Activated CD4-positive, alpha-beta T cell treated with anti-CD3 and anti-CD28 coated beads for 36 hours (primary cell): Measurements from ENCODE around the gene ROR1. TPM values are rescaled to one million over a fixed set of nuclear protein-coding genes. Genes with fewer than 3 reads are reported as not detected.

Experiments used
- ATAC-seq: fragments of 200-7000 bp; cut with Tn5 transposase; one replicate; pipeline ENCODE4 v1.10.0; 2021; ENCODE audit warnings: mild to moderate bottlenecking, moderate library complexity
- CTCF ChIA-PET: fragments of 350-600 bp; sonication (Branson Sonifier 250); formaldehyde crosslinking; loops from one replicate; lab custom pipeline; 2021; ENCODE audit warnings: antibody characterized with exemption; lab: Charles Lee
- POLR2A ChIA-PET: fragments of 350-600 bp; sonication (Branson Sonifier 250); formaldehyde crosslinking; loops from one replicate; lab custom pipeline; 2021; ENCODE audit warnings: antibody characterized with exemption, inconsistent platforms; lab: Charles Lee
- DNase-seq: peaks from one replicate; pipeline ENCODE4 v3.0.0-alpha.2; 2020
- H3K27ac Mint-ChIP-seq: one replicate; pipeline ENCODE4 v1.8.0; 2021; ENCODE audit warnings: mixed read lengths
- H3K27me3 Mint-ChIP-seq: one replicate; pipeline ENCODE4 v1.8.0; 2021; ENCODE audit warnings: mixed read lengths
- H3K36me3 Mint-ChIP-seq: one replicate; pipeline ENCODE4 v1.8.0; 2021; ENCODE audit warnings: low read depth, mixed read lengths
- H3K4me1 Mint-ChIP-seq: one replicate; pipeline ENCODE4 v1.8.0; 2021; ENCODE audit warnings: mixed read lengths
- H3K4me3 Mint-ChIP-seq: one replicate; pipeline ENCODE4 v1.8.0; 2021; ENCODE audit warnings: mild to moderate bottlenecking, moderate library complexity, mixed read lengths
- H3K9me3 Mint-ChIP-seq: one replicate; pipeline ENCODE4 v1.8.0; 2021; ENCODE audit warnings: low read depth, mixed read lengths
- intact Hi-C, 2 experiments: fragments of 100-400 bp; cut with DNase I in 1 of 2; cut with micrococcal nuclease in 1 of 2; formaldehyde crosslinking; loops; one replicate each; pipeline versions ENCODE4 v1.14.2 to v1.15.1; 2022 to 2024; cut with DNase I, micrococcal nuclease
- total RNA-seq, 2 experiments: library from RNA; stranded (reverse); gene quantifications; one replicate each; pipeline ENCODE4 v1.2.3, GENCODE V29; 2021

The ROR1 gene
- total RNA-seq, 2 experiments from 2014 or later = 0.21 TPM; not detected in 1

DNA sequence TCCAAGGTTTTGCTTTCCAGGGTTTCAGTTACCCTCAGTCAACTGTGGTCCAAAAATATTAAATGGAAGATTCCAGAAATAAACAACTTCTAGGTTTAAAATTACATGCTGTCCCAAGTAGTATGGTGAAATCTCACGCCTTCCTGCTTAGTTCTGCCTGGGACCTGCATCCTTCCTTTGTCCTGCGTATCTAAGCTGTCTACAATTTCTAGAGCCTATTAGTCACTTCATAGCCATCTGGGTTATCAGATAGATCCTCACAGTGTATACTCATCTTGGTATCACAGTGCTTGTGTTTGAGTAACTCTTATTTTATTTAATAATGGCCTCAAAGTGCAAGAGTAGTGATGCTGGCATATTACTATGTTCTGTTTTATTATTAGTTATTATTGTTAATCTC lies 157.7 kb downstream of the ROR1 start:
- H3K27ac Mint-ChIP-seq = no peak overlapping the region
- ChIA-PET CTCF (no interaction called here), POLR2A (no interaction called here)
- no peaks in the 10 kb centered on the region for H3K36me3 Mint-ChIP-seq
- ATAC-seq = no peak
- H3K9me3 Mint-ChIP-seq = no peaks in the 10 kb centered on the region
- H3K27me3 Mint-ChIP-seq = no peaks in the 10 kb centered on the region
- no peak overlapping the region for H3K4me3 Mint-ChIP-seq
- DNase-seq = no peak
- intact Hi-C loops = loop anchor here in 1 of 2 experiments (10.0 kb wide), 1 partner anchor 313 kb away; no protein-coding TSS in a partner anchor
- no peaks in the 10 kb centered on the region for H3K4me1 Mint-ChIP-seq

DNA sequence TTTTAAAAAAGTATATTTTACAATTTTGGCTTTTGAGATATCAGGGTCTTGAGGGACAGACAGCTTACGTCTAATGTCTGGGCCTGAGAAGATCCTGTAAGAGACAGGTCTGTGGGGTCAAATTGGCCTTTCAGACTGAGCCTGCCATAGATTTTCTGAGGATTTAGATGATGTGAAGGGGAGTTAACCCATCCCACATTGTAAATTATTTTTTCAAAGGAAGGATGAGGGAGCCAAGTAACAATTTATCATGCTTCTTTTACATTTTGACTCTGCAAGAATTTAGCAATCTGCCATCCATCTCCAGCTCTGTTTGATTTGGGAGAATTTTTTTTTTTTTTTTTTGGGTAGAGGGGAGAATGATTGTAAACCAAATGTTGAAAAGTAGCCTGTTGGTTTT lies 160.9 kb downstream of the ROR1 start:
- H3K4me3 Mint-ChIP-seq = no peak overlapping the region
- no peaks in the 10 kb centered on the region for H3K9me3 Mint-ChIP-seq
- ChIA-PET POLR2A (no interaction called here), CTCF (interaction anchor here (1.3 to 2.0 kb wide), 2 partner anchors 17 to 203 kb away, joined by 5 to 8 read pairs; no protein-coding TSS in a partner anchor)
- no peaks in the 10 kb centered on the region for H3K27me3 Mint-ChIP-seq
- DNase-seq (no peak), ATAC-seq (no peak)
- intact Hi-C loops = loop anchor here in 1 of 2 experiments (10.0 kb wide), 1 partner anchor 310 kb away; no protein-coding TSS in a partner anchor
- no peaks in the 10 kb centered on the region for H3K36me3 Mint-ChIP-seq
- no peak overlapping the region for H3K27ac Mint-ChIP-seq
- no peaks in the 10 kb centered on the region for H3K4me1 Mint-ChIP-seq

GRCh38 chr1:63935143-63935542 lies 161.3 kb downstream of the ROR1 start:
- ChIA-PET CTCF (interaction anchor here (1.0 to 2.0 kb wide), 3 partner anchors 17 to 202 kb away, joined by 5 to 8 read pairs (median 5); no protein-coding TSS in a partner anchor), POLR2A (no interaction called here)
- DNase-seq (no peak), ATAC-seq (no peak)
- H3K4me1 Mint-ChIP-seq = no peaks in the 10 kb centered on the region
- intact Hi-C loops = loop anchor here in 1 of 2 experiments (10.0 kb wide), 1 partner anchor 310 kb away; no protein-coding TSS in a partner anchor
- H3K36me3 Mint-ChIP-seq = no peaks in the 10 kb centered on the region
- H3K27ac Mint-ChIP-seq = no peak overlapping the region
- H3K4me3 Mint-ChIP-seq = no peak overlapping the region
- H3K27me3 Mint-ChIP-seq = no peaks in the 10 kb centered on the region
- H3K9me3 Mint-ChIP-seq = no peaks in the 10 kb centered on the region

DNA sequence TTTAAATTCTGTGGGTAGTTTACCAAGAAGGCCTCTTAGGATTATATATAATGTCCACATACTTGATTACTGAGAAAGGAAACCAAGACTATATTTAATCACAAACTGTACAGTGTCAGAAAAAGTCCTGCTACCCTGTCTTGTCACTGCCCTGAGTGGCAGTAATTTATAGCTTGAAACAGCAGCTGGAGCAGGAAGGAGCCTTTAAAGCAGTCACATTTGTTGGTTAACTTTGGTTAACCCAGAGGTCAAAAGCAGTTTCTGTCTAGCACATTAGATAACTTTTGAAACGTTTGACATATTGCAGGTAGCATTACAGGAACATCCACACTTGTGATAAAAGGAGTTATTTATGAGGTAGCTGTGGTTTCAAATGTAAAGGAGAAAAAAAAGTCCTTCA lies 161.7 kb downstream of the ROR1 start:
- intact Hi-C loops = loop anchor here in 1 of 2 experiments (10.0 kb wide), 1 partner anchor 309 kb away; no protein-coding TSS in a partner anchor
- no peak for DNase-seq
- H3K36me3 Mint-ChIP-seq = no peaks in the 10 kb centered on the region
- ATAC-seq = no peak
- H3K4me1 Mint-ChIP-seq = no peaks in the 10 kb centered on the region
- ChIA-PET CTCF (interaction anchor here (0.6 to 2.0 kb wide), 4 partner anchors 18 to 202 kb away, joined by 4 to 8 read pairs (median 5); no protein-coding TSS in a partner anchor), POLR2A (no interaction called here)
- H3K27me3 Mint-ChIP-seq = no peaks in the 10 kb centered on the region
- H3K9me3 Mint-ChIP-seq = no peaks in the 10 kb centered on the region
- H3K4me3 Mint-ChIP-seq = no peak overlapping the region
- H3K27ac Mint-ChIP-seq = no peak overlapping the region

DNA sequence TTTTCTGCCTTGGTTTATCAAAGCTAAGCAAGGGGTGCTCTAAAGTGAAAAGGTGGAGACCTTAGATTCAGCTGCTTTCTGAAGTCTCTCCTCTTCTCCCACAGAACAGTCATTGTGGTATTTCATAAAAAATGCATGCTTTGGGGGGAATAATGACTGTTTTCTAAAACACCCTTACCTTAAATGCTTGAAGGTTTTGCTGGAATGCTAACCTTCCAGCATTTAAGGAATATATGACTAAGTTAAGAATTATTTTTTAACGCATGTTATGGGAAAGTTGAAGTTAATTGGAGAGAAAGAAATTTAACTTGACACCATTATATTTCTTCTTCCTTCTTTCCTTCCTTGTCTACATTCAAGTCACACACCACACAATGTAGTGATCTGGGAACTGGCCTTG lies 162.5 kb downstream of the ROR1 start:
- Mint-ChIP-seq H3K9me3 (no peaks in the 10 kb centered on the region), H3K36me3 (no peaks in the 10 kb centered on the region), H3K4me3 (no peak overlapping the region), H3K4me1 (no peaks in the 10 kb centered on the region), H3K27ac (no peak overlapping the region), H3K27me3 (no peaks in the 10 kb centered on the region)
- CTCF ChIA-PET = interaction anchor here (0.6 to 2.0 kb wide), 2 partner anchors 178 to 201 kb away, joined by 4 to 8 read pairs; no protein-coding TSS in a partner anchor
- DNase-seq (no peak), ATAC-seq (no peak)
- POLR2A ChIA-PET = no interaction called here
- intact Hi-C loops = loop anchor here in 1 of 2 experiments (10.0 kb wide), 1 partner anchor 309 kb away; no protein-coding TSS in a partner anchor

- CTCF ChIA-PET = no interaction called here
- no peaks in the 10 kb centered on the region for H3K9me3 Mint-ChIP-seq
These were observed 163.0 kb downstream of the ROR1 start for GRCh38 chr1:63936801-63937200.

DNA sequence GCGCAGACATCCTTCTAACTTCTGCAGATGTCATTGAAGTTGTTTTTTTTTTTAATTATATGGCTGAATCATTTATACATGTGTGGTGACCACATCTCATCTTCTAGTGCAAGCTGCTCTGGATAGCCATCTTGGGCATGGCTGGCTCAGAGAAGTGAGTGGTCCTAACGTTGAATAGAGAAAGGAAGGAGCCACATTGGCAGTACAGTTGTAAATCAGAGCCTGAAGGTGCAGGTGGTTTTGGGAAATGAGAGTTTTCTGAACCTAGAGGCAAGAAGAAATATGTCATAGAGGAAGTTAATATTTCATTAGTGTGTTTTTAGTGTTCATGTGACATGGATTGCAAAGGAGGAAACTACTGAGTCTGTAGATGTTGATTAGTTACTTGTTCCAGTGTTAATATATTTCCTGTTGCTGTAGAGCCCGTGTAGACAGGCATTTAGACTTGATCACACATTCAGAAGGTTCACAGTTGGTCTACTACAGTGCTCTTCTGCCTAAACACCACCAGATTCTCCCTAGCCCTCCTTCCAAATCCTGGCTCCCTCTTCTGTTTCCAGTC lies 163.7 kb downstream of the ROR1 start:
- ATAC-seq (no peak), DNase-seq (no peak)
- no peaks in the 10 kb centered on the region for H3K4me1 Mint-ChIP-seq
- ChIA-PET POLR2A (no interaction called here), CTCF (no interaction called here)
- no peaks in the 10 kb centered on the region for H3K9me3 Mint-ChIP-seq
- H3K27ac Mint-ChIP-seq = no peak overlapping the region
- no peaks in the 10 kb centered on the region for H3K36me3 Mint-ChIP-seq
- no peak overlapping the region for H3K4me3 Mint-ChIP-seq
- H3K27me3 Mint-ChIP-seq = no peaks in the 10 kb centered on the region
- intact Hi-C loops = loop anchor here in 1 of 2 experiments (10.0 kb wide), 1 partner anchor 307 kb away; no protein-coding TSS in a partner anchor

More at GRCh38 chr1:63936801-63937200, 163.0 kb downstream of the ROR1 start:
- Mint-ChIP-seq H3K36me3 (no peaks in the 10 kb centered on the region), H3K27ac (no peak overlapping the region), H3K4me1 (no peaks in the 10 kb centered on the region), H3K4me3 (no peak overlapping the region), H3K27me3 (no peaks in the 10 kb centered on the region)
- ATAC-seq = no peak
- intact Hi-C loops = loop anchor here in 1 of 2 experiments (10.0 kb wide), 1 partner anchor 308 kb away; no protein-coding TSS in a partner anchor
- DNase-seq = no peak
- POLR2A ChIA-PET = no interaction called here

DNA sequence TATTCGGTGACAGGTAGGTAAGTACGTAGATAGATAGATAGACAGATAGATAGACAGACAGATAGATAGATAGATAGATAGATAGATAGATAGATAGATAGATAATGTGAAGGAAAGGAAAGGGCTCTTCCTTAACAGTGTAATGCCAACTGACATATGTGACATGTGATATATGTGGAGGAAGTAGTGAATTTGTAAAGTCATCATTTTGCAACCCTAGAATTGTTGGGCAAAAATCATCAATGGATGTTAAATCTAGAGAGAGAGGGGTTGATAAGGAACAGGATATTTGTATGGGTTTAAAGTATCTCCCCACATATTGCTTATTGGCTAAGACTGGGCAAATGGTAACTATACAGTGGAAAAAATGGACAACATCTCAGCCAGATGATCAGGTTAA lies 166.6 kb downstream of the ROR1 start:
- Mint-ChIP-seq H3K4me1 (no peaks in the 10 kb centered on the region), H3K9me3 (no peaks in the 10 kb centered on the region), H3K36me3 (no peaks in the 10 kb centered on the region), H3K27me3 (no peaks in the 10 kb centered on the region), H3K27ac (no peak overlapping the region), H3K4me3 (no peak overlapping the region)
- intact Hi-C loops = no loop called here
- ATAC-seq = no peak
- no peak for DNase-seq
- ChIA-PET POLR2A (no interaction called here), CTCF (no interaction called here)

GRCh38 chr1:63943393-63943792 lies 169.6 kb downstream of the ROR1 start:
- no peaks in the 10 kb centered on the region for H3K4me1 Mint-ChIP-seq
- CTCF ChIA-PET = interaction anchor here (0.5 to 0.7 kb wide), 2 partner anchors 303 to 684 kb away, joined by 3 read pairs; no protein-coding TSS in a partner anchor
- DNase-seq = no peak
- intact Hi-C loops = no loop called here
- H3K36me3 Mint-ChIP-seq = no peaks in the 10 kb centered on the region
- H3K27ac Mint-ChIP-seq = no peak overlapping the region
- H3K27me3 Mint-ChIP-seq = no peaks in the 10 kb centered on the region
- ATAC-seq = no peak
- H3K9me3 Mint-ChIP-seq = no peaks in the 10 kb centered on the region
- no peak overlapping the region for H3K4me3 Mint-ChIP-seq
- POLR2A ChIA-PET = no interaction called here

GRCh38 chr1:63945943-63946342 lies 172.1 kb downstream of the ROR1 start:
- ChIA-PET CTCF (no interaction called here), POLR2A (no interaction called here)
- no peak for ATAC-seq

GRCh38 chr1:63946866-63947491 lies 173.2 kb downstream of the ROR1 start:
- no peaks in the 10 kb centered on the region for H3K36me3 Mint-ChIP-seq
- H3K27ac Mint-ChIP-seq = no peak overlapping the region
- POLR2A ChIA-PET = no interaction called here
- CTCF ChIA-PET = interaction anchor here (0.7 kb wide), 1 partner anchor 419 kb away, joined by 3 read pairs; no protein-coding TSS in a partner anchor
- H3K4me1 Mint-ChIP-seq = no peaks in the 10 kb centered on the region
- no peak overlapping the region for H3K4me3 Mint-ChIP-seq
- ATAC-seq (no peak), DNase-seq (no peak)
- no peaks in the 10 kb centered on the region for H3K9me3 Mint-ChIP-seq
- no peaks in the 10 kb centered on the region for H3K27me3 Mint-ChIP-seq
- intact Hi-C loops = no loop called here

More at GRCh38 chr1:63945943-63946342, 172.1 kb downstream of the ROR1 start:
- no peak overlapping the region for H3K4me3 Mint-ChIP-seq
- no peak for DNase-seq
- no peaks in the 10 kb centered on the region for H3K27me3 Mint-ChIP-seq
- H3K36me3 Mint-ChIP-seq = no peaks in the 10 kb centered on the region
- H3K4me1 Mint-ChIP-seq = no peaks in the 10 kb centered on the region
- intact Hi-C loops = no loop called here
- H3K9me3 Mint-ChIP-seq = no peaks in the 10 kb centered on the region
- no peak overlapping the region for H3K27ac Mint-ChIP-seq
